GM13976 (cell line): ENCODE data around the gene N4BP2L2.

Source experiments
- DNase-seq: peaks from one replicate; pipeline ENCODE4 v3.0.0; 2012; ENCODE audit warnings: low spot score
- in situ Hi-C: fragments of 300-500 bp; cut with MboI; formaldehyde crosslinking; loops from one replicate; pipeline ENCODE4 v1.12.0; 2022; ENCODE audit warnings: low sequenced_read_pairs, mixed read lengths, inconsistent platforms; ENCODE audit not compliant: unreplicated experiment
- TF ChIP-seq, protein P1 (sequence below): IDR thresholded peaks from 2 replicates; pipeline ENCODE4 v1.5.1; 2012; ENCODE audit warnings: borderline replicate concordance, mild to moderate bottlenecking; ENCODE audit not compliant: insufficient read depth; ENCODE audit errors: extremely low read depth, missing control alignments, control extremely low read depth

N4BP2L2 gene

DNA sequence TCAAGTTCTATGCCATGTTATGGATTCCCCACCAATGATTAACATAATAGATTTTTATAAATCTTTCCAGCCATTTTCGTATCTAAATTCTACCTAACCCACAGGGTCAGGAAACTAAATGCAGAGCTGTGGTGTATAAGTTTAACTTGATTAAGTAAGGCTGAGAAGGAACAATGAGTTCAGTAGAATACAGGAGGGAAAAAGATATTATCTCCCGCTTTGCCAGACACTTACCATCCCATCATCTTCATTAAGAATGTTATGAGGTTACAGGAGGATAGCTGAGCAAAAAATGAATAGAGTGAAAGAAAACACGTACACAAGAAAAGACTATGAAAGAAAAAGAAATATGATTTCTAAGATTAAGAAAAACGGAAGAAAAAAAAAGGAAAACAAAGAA lies 27.1 kb downstream of the N4BP2L2 start:
- in situ Hi-C loops = no loop called here
- no peak for DNase-seq
- TF ChIP-seq, protein P1, sequence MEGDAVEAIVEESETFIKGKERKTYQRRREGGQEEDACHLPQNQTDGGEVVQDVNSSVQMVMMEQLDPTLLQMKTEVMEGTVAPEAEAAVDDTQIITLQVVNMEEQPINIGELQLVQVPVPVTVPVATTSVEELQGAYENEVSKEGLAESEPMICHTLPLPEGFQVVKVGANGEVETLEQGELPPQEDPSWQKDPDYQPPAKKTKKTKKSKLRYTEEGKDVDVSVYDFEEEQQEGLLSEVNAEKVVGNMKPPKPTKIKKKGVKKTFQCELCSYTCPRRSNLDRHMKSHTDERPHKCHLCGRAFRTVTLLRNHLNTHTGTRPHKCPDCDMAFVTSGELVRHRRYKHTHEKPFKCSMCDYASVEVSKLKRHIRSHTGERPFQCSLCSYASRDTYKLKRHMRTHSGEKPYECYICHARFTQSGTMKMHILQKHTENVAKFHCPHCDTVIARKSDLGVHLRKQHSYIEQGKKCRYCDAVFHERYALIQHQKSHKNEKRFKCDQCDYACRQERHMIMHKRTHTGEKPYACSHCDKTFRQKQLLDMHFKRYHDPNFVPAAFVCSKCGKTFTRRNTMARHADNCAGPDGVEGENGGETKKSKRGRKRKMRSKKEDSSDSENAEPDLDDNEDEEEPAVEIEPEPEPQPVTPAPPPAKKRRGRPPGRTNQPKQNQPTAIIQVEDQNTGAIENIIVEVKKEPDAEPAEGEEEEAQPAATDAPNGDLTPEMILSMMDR = no peak

DNA sequence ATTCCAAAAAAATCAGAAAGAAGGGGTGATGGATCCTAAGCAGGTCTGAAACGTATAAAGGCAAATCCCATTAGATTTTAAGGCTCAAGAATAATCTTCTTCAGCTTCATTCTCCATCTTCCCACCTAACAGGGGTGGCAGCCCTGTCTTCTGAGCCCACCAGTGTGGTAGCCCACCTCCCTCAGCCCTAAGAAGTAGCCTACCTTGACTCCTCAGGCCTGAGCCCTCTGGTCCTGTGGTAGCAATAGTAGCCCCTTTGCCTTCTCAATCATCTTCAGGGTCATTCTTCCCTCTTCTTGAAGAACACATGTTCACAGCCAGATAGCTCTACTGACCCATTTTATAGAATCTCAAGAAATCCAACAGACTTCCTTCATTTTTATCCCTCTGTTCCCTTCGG lies 33.7 kb downstream of the N4BP2L2 start:
- in situ Hi-C loops = no loop called here
- TF ChIP-seq, protein P1 = no peak
- DNase-seq = no peak

DNA sequence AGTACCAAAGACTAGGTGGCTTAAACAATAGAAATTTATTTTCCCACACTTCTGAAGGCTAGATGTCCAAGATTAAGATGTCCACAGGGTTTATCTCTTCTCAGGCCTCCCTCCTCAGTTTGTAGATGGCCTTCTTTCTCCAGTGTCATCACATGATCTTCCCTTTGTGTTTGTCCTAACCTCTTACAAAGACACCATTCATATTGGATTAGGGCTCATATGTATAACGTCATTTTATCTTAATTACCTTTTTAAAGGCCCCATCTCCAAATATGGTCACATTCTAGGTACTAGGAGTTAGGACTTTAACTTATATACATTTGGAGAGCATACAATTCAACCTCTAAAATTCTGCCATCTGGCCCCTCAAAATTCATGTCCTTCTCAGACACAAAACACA lies 34.3 kb downstream of the N4BP2L2 start:
- in situ Hi-C loops = no loop called here
- DNase-seq = no peak
- TF ChIP-seq, protein P1 = no peak

DNA sequence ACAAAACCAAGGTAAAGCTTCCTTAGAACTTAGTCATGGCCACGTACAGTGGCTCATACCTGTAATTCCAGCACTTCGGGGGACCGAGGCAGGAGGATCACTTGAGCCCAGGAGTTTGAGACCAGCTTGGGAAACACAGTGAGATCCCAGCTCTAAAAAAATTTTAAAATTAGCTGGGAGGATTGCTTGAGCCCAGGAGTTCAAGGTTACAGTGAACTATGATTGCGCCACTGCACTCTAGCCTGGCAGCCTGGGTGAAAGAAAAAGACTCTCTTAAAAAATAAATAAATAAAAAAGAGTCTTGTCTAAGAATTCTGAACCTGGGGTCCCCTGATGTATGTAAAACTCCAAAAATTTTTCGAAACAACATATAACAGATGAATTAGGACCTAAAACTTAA lies 34.9 kb downstream of the N4BP2L2 start:
- in situ Hi-C loops = no loop called here
- no peak for DNase-seq
- TF ChIP-seq, protein P1 = no peak

DNA sequence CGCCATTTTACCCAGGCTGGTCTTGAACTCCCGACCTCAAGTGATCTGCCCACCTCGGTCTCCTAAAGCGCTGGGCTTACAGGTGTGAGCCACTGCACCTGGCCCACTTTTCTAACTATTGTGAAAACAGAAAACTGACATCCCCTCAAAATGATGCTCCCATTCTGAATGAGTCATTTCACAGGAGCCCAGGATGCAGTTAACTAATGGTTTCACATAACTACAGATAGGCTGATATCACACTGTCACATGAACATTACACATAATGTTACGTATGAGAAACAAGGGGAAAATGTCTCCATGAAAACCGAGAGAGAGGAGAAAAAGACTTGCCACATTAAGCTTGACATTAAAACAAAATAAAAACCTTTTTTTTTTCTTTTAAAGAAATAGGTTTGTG lies 37.5 kb downstream of the N4BP2L2 start:
- TF ChIP-seq, protein P1 = no peak
- in situ Hi-C loops = no loop called here
- no peak for DNase-seq

DNA sequence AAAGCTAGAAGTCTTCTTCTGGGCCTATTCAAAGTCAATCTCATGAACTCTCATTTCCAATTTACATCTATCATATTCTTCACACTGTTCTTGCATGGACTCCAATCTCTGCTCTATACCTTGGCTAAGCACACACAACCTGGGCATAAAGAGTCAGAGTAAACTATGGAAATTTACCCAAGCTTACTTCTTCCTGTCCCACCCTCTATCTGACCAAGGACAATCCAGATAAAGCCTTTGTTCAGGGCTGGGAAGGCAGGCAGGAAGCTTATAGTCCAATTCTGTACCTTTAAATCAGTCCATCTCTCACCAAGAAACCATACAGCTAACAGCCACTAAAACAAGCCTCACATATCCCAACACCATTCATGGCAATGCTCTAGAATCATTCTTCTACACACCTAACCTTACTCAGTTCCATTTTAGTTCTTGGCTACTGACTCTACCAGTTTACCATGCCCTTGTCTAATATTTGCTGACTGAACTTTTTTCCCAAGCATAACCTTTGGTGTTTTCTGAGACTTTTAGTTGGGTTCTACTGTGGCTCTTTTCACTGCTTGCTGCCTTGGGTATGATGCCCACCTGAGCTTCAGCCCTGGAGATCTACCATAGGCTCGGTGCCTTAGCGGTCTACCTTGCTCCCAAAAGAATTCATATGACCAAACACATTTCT lies 38.9 kb downstream of the N4BP2L2 start:
- TF ChIP-seq, protein P1 = no peak
- in situ Hi-C loops = no loop called here
- DNase-seq = no peak

DNA sequence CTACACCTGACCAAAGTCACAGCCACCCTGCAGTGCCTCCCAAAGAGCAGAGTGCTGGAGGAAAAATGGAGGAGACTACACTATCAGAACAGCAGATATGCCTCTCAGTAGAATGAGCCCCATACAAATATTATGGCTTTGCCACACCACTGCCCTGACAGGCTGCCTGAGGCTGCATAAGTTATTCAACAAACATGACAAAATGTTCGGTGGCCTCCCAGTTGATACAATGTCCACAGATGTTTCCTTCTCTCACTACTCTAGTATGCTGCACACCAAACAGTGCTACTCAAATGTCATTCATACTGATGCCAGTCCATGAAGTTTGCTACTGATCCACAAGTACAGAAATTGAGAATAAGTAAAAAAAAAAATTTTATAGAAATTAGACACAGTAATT lies 41.0 kb downstream of the N4BP2L2 start:
- no peak for DNase-seq
- TF ChIP-seq, protein P1 = no peak
- in situ Hi-C loops = no loop called here
